Limb (tissue), 2 donors: Measurements from ENCODE around the gene AKAP13.
A peak's percentile ranks its signal among the peaks of the same experiment; 100 is the strongest.
"Not testable (repeated sequence)": the region's sequence is repeated elsewhere in the genome, so short reads cannot be mapped to it uniquely, and the experiment has no call there.

ENCODE experiments used
- DNase-seq, 2 donors: peaks; one replicate each; pipeline ENCODE4 v3.0.0-alpha.2; 2016; ENCODE audit errors: extremely low spot score in 2 of 2

AKAP13 gene

GRCh38 chr15:85347264-85348047, 32.9 kb upstream of the AKAP13 start:
- not testable (repeated sequence) for DNase-seq

GRCh38 chr15:85348048-85348766, 32.2 kb upstream of the AKAP13 start:
- not testable (repeated sequence) for DNase-seq

GRCh38 chr15:85349062-85349461, 31.3 kb upstream of the AKAP13 start:
- DNase-seq: not testable (repeated sequence)

GRCh38 chr15:85350395-85350794, 30.0 kb upstream of the AKAP13 start:
- no peak for DNase-seq

- DNase-seq: not testable (repeated sequence)
Measured at GRCh38 chr15:85351501-85351900, 28.9 kb upstream of the AKAP13 start.

- DNase-seq: no peak
Measured at GRCh38 chr15:85351965-85352364, 28.4 kb upstream of the AKAP13 start.

- DNase-seq: no peak
Measured at GRCh38 chr15:85353516-85353915, 26.9 kb upstream of the AKAP13 start.

GRCh38 chr15:85354461-85354860, 25.9 kb upstream of the AKAP13 start:
- no peak for DNase-seq

- no peak for DNase-seq
Measured at GRCh38 chr15:85354948-85355347, 25.5 kb upstream of the AKAP13 start.

GRCh38 chr15:85356276-85356675, 24.1 kb upstream of the AKAP13 start:
- DNase-seq: no peak

- no peak for DNase-seq
Measured at GRCh38 chr15:85361323-85361722, 19.1 kb upstream of the AKAP13 start.

GRCh38 chr15:85362436-85363081, 17.8 kb upstream of the AKAP13 start:
- no peak for DNase-seq

- DNase-seq: no peak
Measured at GRCh38 chr15:85365980-85366379, 14.4 kb upstream of the AKAP13 start.

GRCh38 chr15:85367741-85368140, 12.7 kb upstream of the AKAP13 start:
- DNase-seq: no peak

- DNase-seq: no peak
Measured at GRCh38 chr15:85374831-85375230, 5.6 kb upstream of the AKAP13 start.

GRCh38 chr15:85377269-85377668, 3.1 kb upstream of the AKAP13 start:
- no peak for DNase-seq

GRCh38 chr15:85377986-85378385, 2.4 kb upstream of the AKAP13 start:
- no peak for DNase-seq

GRCh38 chr15:85379403-85380131, 836 bp upstream of the AKAP13 start:
- DNase-seq: peak in 1 of 2 donors; percentile 35

GRCh38 chr15:85380812-85381642, 624 bp downstream of the AKAP13 start:
- no peak for DNase-seq

GRCh38 chr15:85381850-85382751, 1.7 kb downstream of the AKAP13 start:
- DNase-seq: no peak
